ENCODE results near the gene KLK15. TPM values are rescaled to one million over a fixed set of nuclear protein-coding genes. Genes with fewer than 3 reads are reported as not detected.
A peak's percentile ranks its signal among the peaks of the same experiment; 100 is the strongest.
"Not testable (repeated sequence)": the region's sequence is repeated elsewhere in the genome, so short reads cannot be mapped to it uniquely, and the experiment has no call there.

Gene KLK15
- total RNA-seq, 1 donor from 2014 or later = not detected

DNA sequence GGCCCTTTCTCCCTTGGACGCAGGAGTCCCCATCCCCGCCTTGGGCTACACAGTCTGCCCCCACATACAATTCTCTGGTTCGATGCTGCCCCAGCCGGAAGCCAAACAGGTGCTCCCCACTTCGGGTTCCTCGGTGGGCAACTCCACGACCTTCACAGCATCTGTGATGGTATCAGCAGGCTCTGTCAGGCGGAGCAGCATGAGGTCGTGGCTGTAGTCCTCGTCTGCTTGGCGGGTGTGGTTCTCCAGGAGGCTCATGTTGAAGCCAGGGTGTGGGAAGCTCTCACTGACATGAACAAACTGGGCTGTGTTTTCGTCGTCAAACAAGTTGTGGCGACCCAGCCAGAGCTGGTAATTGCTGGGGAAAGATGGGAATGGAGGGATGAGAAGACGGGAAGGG is 13.3 kb downstream of the KLK15 start:
- ATAC-seq = peak; percentile 25

DNA sequence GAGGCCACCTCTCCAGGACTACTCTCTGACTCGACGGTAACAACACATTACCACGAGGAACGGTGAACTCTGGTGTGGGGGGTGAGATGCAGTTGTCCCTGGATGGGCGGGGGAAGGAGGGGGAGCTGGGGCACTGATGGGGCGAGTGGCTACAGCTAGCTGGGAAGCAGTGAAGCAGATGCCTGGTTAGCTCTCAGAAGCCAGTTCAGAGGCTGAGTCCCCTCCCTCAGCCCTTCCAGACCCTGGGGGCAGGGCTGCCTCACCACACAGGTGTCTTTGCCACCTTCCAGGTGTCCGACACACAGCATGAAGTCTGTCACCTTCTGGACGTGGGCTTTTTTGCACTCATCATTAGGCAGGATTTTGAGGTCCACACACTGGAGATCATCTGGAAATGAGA is 13.7 kb downstream of the KLK15 start:
- ATAC-seq = no peak

DNA sequence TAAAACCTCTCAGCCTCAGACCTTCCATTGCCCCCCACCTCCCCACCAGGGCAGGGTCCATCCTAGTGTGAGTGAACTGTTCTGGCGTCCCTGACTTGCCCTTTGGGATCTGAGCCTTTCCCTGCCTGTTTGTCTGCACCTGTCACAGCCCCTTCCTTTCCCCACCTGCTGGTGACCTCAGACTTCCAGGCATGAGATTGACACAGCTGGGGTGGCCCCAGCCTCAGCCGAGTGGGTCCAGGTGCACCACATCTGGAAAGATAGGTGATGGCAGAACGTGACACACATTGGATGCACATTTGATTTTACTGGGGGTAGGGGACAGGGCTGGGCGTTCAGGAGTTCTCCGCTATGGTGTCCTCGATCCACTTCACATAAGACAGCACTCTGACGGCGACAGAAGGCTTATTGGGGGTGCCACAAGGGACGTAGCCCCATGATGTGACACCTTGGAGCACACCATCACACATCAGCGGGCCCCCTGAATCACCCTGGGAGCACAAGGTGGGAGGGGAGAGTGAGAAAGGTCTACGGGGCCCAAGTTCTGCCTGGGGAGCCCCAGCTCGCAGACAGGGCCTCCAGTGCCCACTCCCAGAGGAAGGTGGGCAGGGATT is 14.4 kb downstream of the KLK15 start:
- no peak for ATAC-seq

DNA sequence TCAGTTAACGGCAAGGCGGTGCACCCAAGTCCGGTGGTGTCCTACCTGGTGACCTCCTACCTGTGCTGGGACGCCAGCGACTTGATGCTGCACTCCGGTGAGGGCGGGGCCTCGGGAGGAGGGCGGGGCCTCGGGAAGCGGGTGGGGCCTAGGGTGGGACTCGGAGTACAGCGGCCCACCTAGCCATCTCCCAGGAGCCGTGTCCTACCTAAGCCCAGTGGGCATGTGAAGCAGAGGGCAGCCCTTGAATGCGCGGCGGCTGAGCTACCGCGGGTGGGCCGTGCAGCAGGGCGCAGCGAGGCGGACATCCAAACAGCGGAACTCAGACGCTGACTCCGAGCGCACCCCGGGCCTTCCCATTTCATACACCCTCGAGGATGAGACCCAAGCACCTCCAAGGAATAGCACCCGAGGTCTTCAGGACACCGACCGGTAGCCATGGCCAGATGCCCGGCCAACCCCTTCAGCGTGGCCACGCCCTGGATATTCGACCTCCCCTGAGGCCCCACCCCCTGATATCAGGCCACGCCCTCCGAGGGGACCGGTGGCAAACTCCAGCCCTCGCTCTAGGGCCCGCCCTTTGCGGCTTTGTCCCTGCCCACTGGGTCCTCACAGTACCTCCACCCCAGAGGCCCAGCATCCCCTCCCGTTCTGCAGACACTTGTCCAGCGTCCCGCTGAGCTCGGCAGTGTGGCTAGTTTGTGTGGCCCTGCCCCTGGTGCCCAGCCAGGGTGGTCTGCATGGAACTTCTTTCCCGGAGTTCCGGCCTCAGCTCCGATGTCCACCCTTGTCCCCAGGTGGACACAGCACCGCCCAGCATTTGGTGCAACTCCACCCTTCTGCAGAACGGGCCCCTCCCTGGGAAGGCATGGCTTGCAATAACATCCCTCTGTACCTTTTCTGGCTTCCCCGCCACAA is 15.2 kb downstream of the KLK15 start:
- ATAC-seq = peak; percentile 31

DNA sequence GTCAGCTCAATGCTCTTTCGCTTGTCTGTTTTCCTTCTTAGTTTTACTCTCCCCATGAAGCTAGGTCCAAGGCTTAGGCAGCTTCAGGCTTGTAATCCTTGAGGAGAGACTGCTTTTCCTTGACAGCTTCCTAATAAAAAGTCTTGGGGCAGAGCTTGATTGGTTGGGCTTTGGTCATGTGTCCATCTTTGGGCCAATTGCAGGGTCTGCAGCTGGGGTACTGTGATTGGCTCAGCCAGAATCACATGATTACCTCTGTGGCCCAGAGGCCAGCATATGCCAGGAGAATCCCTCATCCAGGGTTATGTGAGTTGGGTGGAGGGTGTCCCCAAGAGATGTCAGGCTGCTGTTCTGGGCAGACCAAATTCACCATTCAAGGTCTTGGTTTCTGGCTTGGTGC is 17.9 kb downstream of the KLK15 start:
- no peak for ATAC-seq

DNA sequence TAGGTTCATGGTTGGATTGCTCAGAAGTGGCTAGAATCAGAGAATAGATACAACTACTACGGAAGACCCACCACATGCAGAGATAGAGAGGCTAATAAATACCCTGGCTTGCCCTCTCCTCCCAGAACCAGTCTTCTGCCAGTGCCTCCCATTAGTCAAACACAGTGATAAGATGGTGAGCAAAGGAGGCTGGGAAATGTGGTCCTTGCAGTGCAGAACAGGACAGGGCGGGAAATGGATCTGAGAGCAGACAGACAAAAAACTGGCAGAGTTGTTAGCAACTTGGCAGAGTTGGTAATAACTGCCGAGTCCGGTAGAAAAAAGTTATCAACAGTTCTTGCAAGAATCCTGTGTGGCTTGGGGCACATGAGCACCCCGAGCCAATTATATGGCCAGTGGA is 18.5 kb downstream of the KLK15 start:
- ATAC-seq = no peak

DNA sequence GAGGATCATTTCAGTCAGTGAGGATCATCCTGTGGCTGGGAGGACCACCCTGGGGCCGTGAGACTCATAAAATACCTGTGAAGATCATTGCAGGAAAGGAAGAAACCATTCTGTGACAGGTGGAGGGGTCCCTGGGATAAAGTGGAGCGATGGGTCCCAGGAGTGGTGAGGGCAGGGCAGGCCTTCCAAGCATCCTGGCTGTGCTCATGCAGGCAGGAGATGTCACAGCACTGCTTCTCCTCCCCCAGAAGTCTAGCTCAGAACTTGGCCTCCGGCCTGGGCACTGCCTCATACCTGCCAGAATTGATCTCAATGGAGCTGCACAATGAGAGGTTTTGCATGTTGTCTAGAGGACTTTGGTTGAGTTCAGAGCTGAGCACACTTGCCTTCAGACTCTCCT is 20.9 kb downstream of the KLK15 start:
- no peak for ATAC-seq

DNA sequence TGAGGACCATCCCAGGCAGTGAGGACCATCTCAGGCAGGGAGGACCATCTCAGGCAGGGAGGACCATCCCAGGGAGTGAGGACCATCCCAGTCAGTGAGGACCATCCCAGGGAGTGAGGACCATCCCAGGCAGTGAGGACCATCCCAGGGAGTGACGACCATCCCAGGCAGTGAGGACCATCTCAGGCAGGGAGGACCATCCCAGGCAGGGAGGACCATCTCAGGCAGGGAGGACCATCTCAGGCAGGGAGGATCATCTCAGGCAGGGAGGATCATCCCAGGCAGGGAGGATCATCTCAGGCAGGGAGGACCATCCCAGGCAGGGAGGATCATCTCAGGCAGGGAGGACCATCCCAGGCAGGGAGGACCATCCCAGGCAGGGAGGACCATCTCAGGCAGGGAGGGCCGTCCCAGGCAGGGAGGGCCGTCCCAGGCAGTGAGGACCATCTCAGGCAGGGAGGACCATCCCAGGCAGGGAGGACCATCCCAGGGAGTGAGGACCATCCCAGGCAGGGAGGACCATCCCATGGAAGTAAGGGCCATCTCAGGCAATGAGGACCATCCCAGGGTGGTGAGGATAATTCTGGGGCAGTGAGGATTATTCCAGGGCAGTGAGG is 21.6 kb downstream of the KLK15 start:
- not testable (repeated sequence) for ATAC-seq

DNA sequence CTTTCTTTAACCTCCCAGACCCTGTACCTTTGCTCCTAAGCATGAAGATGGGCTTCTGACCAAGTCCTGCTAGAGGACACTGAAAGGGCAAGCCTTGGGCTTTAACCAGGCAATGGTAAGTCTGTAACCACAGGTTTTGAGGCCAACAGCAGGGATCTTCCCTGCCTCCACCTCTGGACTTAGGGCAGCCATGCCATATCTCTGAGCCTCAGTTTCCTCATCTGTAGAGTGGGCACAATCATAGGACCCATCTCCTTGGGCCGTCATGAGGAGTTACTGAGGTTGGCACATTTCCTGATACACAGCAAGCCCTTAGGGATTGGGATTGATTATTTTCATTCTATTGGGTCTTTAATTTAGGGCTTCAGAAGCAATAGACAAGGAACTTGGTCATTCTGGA is 24.5 kb downstream of the KLK15 start:
- ATAC-seq = no peak

DNA sequence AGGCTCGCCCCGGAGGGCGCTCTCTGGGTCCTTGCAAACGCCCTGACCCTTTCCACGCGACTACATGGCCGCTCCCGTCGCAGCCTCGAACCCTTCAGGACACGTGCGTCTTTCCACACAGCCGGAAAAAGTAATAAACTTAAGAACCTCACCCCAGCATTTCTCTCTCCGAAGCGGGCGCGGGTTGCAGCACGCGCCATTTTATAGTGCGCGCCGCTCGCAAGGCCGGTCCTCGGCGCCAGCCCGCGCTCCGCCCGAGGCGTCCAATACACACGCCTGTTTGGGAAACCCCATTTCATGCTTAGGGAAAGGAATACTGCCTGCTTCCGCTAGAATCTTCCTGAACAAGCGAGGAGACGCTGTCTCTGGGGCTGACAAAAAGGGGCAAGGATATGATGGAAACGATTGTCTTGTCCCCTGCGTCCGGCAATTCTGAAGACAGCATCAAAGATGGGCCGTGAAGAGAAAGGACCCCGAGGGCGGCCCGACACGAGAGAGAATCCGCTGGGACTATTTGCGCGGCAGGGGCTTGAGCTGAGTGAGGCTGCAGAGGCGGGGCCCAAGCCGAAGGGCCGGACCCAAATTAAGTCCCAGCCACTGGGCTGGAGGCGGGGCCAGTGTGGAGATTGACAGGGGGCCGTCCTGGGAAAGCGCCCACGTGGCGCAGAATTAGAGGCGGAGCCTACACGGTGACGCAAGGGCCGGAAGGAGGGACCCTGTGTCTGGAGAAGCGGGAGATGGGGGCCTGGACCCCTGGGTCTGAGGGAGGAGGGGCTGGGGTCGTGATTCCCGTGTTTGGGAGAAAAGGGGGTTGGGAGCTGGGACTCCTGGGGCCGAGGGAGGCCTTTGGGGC is 28.7 kb downstream of the KLK15 start:
- peak; percentile 99 for ATAC-seq

DNA sequence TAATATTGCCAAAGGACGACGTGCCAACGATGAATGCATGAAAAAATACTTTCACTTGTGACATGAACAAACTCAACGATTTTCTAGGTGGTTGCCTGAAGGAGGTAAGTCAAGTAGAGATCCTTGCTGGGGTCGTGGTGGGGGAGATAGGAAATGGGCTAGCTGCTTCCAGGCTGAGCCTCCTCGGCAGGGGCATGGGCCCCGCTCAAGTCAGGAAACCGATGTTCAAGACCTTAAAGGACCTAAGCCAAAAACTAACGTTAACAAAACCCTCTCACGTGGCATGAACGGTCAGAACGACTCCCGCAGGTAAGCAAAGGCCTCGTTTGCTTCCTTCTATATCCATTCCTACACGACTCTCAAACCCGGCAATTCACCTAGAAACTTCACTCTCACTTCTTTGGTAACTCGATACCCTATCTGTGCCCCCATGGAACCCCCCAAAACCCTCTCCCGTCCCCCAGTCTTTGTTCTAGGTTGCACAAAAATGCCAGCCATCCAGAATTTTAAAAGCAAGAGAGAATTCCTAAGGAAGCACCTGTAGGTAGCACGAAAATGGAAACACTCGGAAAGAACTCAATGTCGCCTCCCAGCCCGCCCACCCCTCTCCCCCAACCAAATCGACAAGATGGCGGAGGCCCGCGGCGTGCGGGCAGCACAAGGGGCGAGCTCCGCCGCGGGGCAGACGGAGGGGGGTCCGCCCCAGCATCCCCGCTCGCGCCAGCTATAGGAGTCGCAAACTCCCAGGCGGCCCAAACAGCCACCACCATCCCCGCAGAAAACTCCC is 29.5 kb downstream of the KLK15 start:
- ATAC-seq = peak; percentile 4

DNA sequence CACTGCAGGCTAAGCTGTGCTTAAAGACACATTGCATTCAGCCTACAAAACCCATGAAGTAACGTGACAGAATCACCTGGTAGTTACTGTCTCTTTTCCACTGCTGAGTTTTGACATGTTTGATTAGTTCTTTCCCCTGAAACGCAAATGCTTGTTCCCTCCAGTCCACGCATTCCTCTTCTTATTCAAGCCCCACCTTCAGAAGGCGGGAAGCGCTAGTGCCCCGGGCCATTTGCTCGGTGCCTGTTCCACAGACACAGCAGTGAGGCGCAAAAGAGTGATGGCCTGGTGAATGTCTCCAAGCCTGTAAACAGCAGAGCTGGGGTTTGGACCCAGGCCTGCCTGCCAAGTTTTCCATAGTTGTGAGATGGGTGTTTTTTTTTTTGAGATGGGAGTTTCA is 32.3 kb downstream of the KLK15 start:
- no peak for ATAC-seq

DNA sequence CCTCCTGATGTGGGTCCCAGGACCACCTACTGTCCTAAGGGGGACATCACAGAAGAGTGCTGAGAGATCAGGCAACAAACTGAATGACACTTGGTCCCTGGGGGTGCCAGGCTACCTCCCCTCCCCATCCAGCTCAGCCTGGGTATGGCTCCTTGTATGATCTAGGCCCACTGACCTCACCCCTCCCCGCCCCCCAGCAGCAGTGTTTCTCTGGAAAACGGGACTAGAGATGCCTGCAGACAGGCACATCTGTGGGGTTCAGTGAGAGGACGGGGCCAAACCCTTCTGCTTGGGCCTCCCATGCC is 33.9 kb downstream of the KLK15 start:
- no peak for ATAC-seq

DNA sequence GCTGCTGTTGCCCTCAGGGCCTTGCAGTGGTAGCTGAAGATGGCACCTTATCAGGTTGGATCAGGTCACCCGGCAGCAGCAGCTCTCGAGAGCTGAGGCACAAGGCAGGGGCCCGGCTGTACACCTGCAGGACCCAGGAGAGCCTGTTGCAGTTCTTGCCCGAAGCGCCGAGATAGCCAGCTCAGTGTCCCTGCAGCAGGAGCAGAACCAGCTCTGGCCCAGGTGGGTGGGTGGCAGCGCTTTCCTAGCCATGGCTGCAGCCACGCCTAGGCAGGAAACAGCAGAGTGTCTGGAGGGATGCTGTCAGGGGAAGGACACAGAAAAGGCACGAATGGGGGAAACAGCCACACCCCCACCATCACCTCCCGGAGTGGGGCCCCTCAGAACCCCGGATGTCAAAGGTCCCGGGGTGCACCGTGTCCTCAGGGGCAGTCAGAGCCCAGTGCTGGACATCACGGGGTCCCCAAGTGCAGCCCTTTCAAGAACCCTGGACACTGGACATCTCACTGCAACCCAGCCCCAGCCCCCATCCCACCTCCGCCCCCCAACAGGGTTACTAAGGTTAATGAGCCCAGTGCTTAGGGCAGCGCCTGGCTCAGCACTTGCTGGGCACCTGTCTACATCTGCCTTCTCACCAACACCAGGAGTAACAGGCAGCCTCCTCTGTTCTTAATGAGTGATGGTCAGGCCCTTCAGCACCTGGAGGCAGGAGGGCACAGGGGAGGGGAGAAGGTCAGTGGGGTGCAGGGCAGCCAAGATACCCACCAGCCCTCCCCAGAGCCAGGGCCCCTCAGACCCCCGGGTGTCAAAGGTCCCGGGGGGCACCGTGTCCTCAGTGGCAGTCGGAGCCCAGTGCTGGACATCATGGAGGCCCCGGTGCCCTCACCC is 34.5 kb downstream of the KLK15 start:
- no peak for ATAC-seq

DNA sequence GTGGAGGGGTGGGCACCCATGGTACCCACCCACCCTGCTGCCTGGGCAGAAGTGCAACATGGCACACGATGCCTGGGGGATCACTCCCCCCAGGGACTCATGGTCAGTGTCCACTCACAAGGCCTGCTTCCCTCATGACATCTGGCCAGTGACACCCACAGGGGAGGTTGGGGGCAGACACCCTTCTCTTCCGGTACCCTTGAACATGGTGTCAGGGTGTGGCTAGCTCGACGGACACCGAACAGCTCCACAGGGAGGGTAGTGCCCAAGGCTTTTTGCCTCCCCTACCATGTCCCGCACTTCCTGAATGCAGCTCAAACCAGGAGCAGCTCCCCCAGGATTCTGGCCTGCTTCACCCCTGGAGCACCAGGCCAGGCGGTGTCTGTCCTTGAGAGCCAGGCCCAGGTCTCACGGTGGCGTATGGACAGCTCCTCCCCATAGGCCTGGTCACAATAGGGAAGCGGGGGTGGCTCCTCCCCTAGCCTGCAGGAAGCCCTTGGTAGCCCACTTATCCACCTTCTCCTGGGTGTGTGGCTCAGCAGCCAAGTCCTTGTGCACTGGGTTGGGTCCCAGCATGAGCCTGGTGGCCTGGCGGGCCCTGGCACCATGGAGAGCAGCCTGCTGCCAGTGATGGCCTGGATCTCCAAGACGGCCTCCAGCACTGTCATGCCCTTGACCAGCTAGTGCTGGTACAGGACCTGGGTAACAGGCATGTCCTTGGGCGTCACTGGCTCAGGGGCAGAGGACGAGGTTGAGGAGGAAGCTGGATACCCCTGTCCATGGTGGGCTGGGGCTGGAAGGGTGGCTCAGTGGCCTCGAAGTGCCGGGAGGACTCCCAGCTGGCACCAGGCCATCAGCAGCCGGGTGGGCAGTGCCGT is 35.4 kb downstream of the KLK15 start:
- no peak for ATAC-seq

DNA sequence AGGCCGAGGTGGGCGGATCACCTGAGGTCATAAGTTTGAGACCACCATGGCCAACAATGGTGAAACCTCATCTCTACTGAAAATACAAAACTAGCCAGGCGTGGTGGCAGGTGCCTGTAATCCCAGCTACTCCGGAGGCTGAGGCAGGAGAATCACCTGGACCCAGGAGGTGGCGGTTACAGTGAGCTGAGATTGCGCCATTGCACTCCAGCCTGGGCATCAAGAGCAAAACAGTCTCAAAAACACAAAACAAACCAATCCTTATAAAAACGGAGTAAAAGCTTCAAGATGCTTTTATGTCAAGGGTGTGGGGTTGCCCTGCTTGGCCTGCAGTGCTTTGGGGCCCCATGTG is 36.0 kb downstream of the KLK15 start:
- ATAC-seq = no peak

DNA sequence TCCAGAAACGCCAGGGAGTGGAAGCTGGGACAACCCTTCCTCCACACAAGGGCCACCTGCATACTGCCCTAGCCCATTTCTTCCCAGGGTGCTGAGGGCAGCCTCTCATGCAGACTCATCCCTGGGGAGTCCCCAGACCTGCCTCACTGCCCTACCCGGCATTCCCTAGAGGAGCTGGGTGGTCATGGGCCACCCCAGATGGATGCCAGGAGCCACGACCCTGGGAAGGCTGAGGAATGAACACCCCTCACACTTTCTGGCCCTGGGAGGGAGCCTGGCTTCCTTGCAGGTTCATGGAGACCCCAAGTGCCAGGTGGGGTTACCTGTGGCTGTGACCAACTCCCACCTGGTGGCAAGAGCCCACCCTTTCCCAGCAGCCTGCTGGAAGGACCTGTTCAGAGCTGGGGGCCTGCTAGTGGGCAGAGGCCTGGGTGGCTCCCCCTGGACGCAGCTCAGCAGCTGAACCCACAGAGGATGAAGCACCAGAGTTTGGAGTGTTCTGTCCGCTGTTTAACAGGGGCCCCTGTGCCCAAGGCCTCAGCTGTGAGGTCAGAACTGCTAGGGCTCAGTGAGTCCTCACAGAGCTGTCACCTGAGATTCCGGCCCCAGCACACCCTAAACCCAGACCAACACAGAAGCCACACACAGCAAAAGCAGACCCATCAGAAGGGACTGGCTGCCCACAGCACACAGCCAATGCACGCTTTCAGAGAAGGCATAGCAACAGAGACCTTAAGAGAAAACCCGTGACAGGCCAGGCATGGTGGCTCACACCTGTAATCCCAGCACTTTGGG is 36.5 kb downstream of the KLK15 start:
- no peak for ATAC-seq

DNA sequence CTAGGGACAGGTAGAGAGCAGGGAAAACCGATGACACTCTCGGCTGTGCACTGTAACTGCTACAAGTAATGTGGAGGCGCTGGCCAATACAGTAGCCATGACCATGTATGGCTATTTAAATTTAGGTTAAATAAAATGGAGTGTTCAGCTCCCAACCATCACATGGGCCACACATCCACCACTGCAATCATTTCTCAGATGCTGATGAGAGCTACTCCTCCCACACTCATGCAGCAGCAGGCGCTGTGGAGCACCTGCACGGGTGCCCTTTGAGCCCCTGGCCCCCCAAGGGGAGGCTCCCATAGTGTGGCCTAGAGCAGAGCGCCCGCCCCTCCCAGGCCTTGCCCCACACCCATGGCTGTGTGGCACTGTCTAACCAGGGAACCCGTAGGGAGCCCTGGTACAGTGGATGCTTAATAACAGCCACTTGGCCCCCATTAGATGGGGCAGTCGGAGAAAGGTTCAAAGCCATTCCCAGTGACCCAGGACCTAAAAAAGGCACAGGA is 37.2 kb downstream of the KLK15 start:
- ATAC-seq = no peak

DNA sequence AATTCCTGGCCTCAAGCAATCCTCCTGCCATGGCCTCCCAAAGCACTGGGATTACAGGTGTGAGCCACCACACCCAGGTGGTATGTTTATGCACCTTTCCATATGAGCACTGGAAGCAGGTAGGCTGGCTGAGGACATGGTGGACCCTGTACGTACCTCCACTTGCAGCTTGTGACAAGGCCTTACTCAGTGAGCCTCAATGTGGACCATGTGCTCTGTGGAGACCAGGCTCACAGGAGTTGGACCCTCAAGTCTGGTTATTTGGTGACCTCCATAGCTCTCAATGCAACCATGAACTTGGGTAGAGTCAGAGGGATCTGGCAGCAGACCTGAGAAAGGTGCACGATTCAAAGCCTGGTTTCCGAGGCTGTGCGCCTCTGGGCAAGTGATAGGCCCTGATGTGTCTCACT is 37.7 kb downstream of the KLK15 start:
- ATAC-seq = no peak
